Spleen (tissue), 11 donors: Measurements from ENCODE around the gene OAT. TPM values are rescaled to one million over a fixed set of nuclear protein-coding genes. Genes with fewer than 3 reads are reported as not detected.

Experiments used
- DNase-seq: peaks from one replicate; pipeline ENCODE4 v3.0.0-alpha.2; 2020
- H3K27ac ChIP-seq, 8 donors: fragments of 200-600 bp; sonication (generic) in 7 of 8; 1 replicate in 4 of 8; 2 replicates in 4 of 8; pipeline versions ENCODE4 v1.5.0 to v1.8.0; 2016 to 2021; ENCODE audit warnings: inconsistent platforms in 4 of 8, mild to moderate bottlenecking in 4 of 8, moderate library complexity in 1 of 8
- H3K27me3 ChIP-seq, 7 donors: fragments of 200-600 bp; sonication (generic) in 6 of 7; replicated peaks in 1 of 7; 1 replicate in 4 of 7; 2 replicates in 3 of 7; pipeline versions ENCODE4 v1.5.0 to v1.8.0; 2016 to 2021; ENCODE audit warnings: inconsistent platforms in 3 of 7, mild to moderate bottlenecking in 1 of 7
- H3K36me3 ChIP-seq, 6 donors: fragments of 200-600 bp; sonication (generic) in 5 of 6; 1 replicate in 4 of 6; 2 replicates in 2 of 6; pipeline versions ENCODE4 v1.5.0 to v1.8.0; 2016 to 2021; ENCODE audit warnings: inconsistent platforms in 2 of 6
- H3K4me1 ChIP-seq, 6 donors: fragments of 200-600 bp; sonication (generic) in 5 of 6; 1 replicate in 3 of 6; 2 replicates in 3 of 6; pipeline versions ENCODE4 v1.5.0 to v1.8.0; 2016 to 2021; ENCODE audit warnings: inconsistent platforms in 3 of 6
- H3K4me3 ChIP-seq, 8 donors: fragments of 200-600 bp; sonication (generic) in 7 of 8; 1 replicate in 4 of 8; 2 replicates in 4 of 8; pipeline versions ENCODE4 v1.5.0 to v1.8.0; 2016 to 2021; ENCODE audit warnings: inconsistent platforms in 4 of 8, mild to moderate bottlenecking in 4 of 8, moderate library complexity in 2 of 8
- H3K9me3 ChIP-seq, 8 donors: fragments of 200-600 bp; sonication (generic) in 7 of 8; 1 replicate in 4 of 8; 2 replicates in 4 of 8; pipeline versions ENCODE4 v1.5.0 to v1.8.0; 2016 to 2021; ENCODE audit warnings: inconsistent platforms in 4 of 8
- CTCF ChIP-seq, 11 experiments: fragments of 200-600 bp in 7 of 11; fragments of 450-650 bp in 4 of 11; sonication (generic) in 4 of 11; IDR thresholded peaks in 8 of 11; conservative IDR thresholded peaks in 3 of 11; 1 replicate in 7 of 11; 2 replicates in 4 of 11; pipeline versions ENCODE4 v1.4.0 to v1.8.0; 2016 to 2021; ENCODE audit warnings: antibody characterized with exemption in 11 of 11, inconsistent platforms in 4 of 11, mild to moderate bottlenecking in 1 of 11
- POLR2A ChIP-seq, 3 donors: fragments of 450-650 bp; IDR thresholded peaks; one replicate each; pipeline ENCODE4 v1.5.1; 2017; ENCODE audit warnings: antibody characterized with exemption in 3 of 3, mild to moderate bottlenecking in 1 of 3
- POLR2AphosphoS5 ChIP-seq, 3 donors: sonication (generic); formaldehyde crosslinking; IDR thresholded peaks; one replicate each; pipeline ENCODE4 v1.5.1; 2017; ENCODE audit warnings: antibody characterized with exemption in 3 of 3
- WGBS, 5 donors: extraction: QIAGEN DNeasy Blood & Tissue Kit in 3 of 5; methylation state at CpG; one replicate each; pipeline versions ENCODE4 v1.1.5 to v1.1.7; 2013 to 2018; 5-methylcytosine and 5-hydroxymethylcytosine counted together
- intact Hi-C: fragments of 100-400 bp; cut with DNase I; formaldehyde crosslinking; loops from one replicate; pipeline ENCODE4 v1.15.0; 2023; ENCODE audit warnings: low total_unique reads
- polyA plus RNA-seq, 3 donors: library from polyadenylated mRNA; stranded (reverse); fragments of 200-250 nt; gene quantifications; one replicate each; pipeline ENCODE4 v1.2.1, GENCODE V29; 2013
- total RNA-seq, 7 donors: library from RNA; depleted of rRNA in 3 of 7; stranded (reverse); fragments of >200 nt in 3 of 7; fragmentation: NEBNext Ultra II Directional in 4 of 7; extraction: Animal tissue kit (Norgen Biotek cat#: 25700) in 4 of 7; gene quantifications; one replicate each; pipeline versions ENCODE4 v1.1.0 to v1.2.1, GENCODE V29; 2016 to 2021
- donor health status: healthy with polysubstance abuse.
- donor health status: DM: no; HTN: no; CAD: no; lungs with moderate emphysema.
- donor health status: DM: no; HTN: no; CAD: no.
- donor health status: Bipolar disorder and iron deficiency.
- donor health status: healthy.
- donor health status: DM: no; HTN: no; CAD: no.
- donor health status: DM: yes; HTN: yes; CAD: no.

Gene OAT
- total and polyA plus RNA-seq, 10 donors, result 22.1 to 63.0 (median 47.0) TPM

- peaks cover 0 to 17% (median 10%) of the 10 kb centered on the region in 6 donors for H3K4me1 ChIP-seq
- peaks cover 0 to 6% (median 3%) of the 10 kb centered on the region in 8 donors for H3K9me3 ChIP-seq
- H3K27ac ChIP-seq, result peak overlapping the region in 2 of 8 donors; percentile 6 to 76
- no peaks in the 10 kb centered on the region for H3K36me3 ChIP-seq
- TF ChIP-seq POLR2AphosphoS5 (IDR thresholded peaks at IDR 0.05) (no peak), CTCF (IDR thresholded peaks at IDR 0.05 in 8 of 11, conservative IDR thresholded peaks at IDR 0.05 in 3 of 11) (no peak), POLR2A (IDR thresholded peaks at IDR 0.05) (no peak)
- peak; percentile 52 for DNase-seq
- 86 to 96% (median 89%) methylated on average over 11 of the region's 11 CpGs for WGBS, 5 donors
- no peaks in the 10 kb centered on the region for H3K27me3 ChIP-seq
- H3K4me3 ChIP-seq, result no peak overlapping the region
- intact Hi-C loops, result no loop called here
Observed at GRCh38 chr10:124353896-124354295, 64.8 kb downstream of the OAT start.

GRCh38 chr10:124353091-124353815 is 65.5 kb downstream of the OAT start:
- intact Hi-C loops, result no loop called here
- TF ChIP-seq POLR2AphosphoS5 (IDR thresholded peaks at IDR 0.05) (no peak), CTCF (IDR thresholded peaks at IDR 0.05 in 8 of 11, conservative IDR thresholded peaks at IDR 0.05 in 3 of 11) (no peak), POLR2A (IDR thresholded peaks at IDR 0.05) (no peak)

GRCh38 chr10:124351481-124352220 is 67.1 kb downstream of the OAT start:
- H3K36me3 ChIP-seq, result no peaks in the 10 kb centered on the region
- peak; percentile 70 for DNase-seq
- no peak overlapping the region for H3K4me3 ChIP-seq
- no peaks in the 10 kb centered on the region for H3K27me3 ChIP-seq
- no peak overlapping the region for H3K27ac ChIP-seq
- no peak for TF ChIP-seq POLR2A (IDR thresholded peaks at IDR 0.05)
- TF ChIP-seq POLR2AphosphoS5 (IDR thresholded peaks at IDR 0.05), result no peak
- no peak for TF ChIP-seq CTCF (IDR thresholded peaks at IDR 0.05 in 8 of 11, conservative IDR thresholded peaks at IDR 0.05 in 3 of 11)
- intact Hi-C loops, result no loop called here
- WGBS, 5 donors, result 72 to 84% (median 73%) methylated on average over 4 to 10 of the region's 10 CpGs
- no peaks in the 10 kb centered on the region for H3K9me3 ChIP-seq
- H3K4me1 ChIP-seq, result peaks cover 0 to 17% (median 10%) of the 10 kb centered on the region in 6 donors

More at GRCh38 chr10:124353091-124353815, 65.5 kb downstream of the OAT start:
- peak; percentile 63 for DNase-seq
- Histone ChIP-seq H3K36me3 (no peaks in the 10 kb centered on the region), H3K4me1 (peaks cover 0 to 17% (median 10%) of the 10 kb centered on the region in 6 donors), H3K4me3 (no peak overlapping the region), H3K27ac (no peak overlapping the region), H3K9me3 (no peaks in the 10 kb centered on the region), H3K27me3 (no peaks in the 10 kb centered on the region)
- WGBS, 5 donors, result 77 to 94% (median 86%) methylated on average over 10 to 15 of the region's 15 CpGs

GRCh38 chr10:124350806-124351205 is 67.9 kb downstream of the OAT start:
- peak; percentile 29 for DNase-seq
- H3K4me1 ChIP-seq, result peaks cover 0 to 17% (median 10%) of the 10 kb centered on the region in 6 donors
- whole genome bisulfite sequencing, 5 donors, result 91 to 95% (median 94%) methylated on average over 8 of the region's 8 CpGs
- H3K9me3 ChIP-seq, result no peaks in the 10 kb centered on the region
- H3K27me3 ChIP-seq, result no peaks in the 10 kb centered on the region
- intact Hi-C loops, result no loop called here
- TF ChIP-seq POLR2A (IDR thresholded peaks at IDR 0.05) (no peak), POLR2AphosphoS5 (IDR thresholded peaks at IDR 0.05) (no peak), CTCF (IDR thresholded peaks at IDR 0.05 in 8 of 11, conservative IDR thresholded peaks at IDR 0.05 in 3 of 11) (no peak)
- no peak overlapping the region for H3K4me3 ChIP-seq
- no peak overlapping the region for H3K27ac ChIP-seq
- H3K36me3 ChIP-seq, result no peaks in the 10 kb centered on the region
